ENCODE measurements around the gene GARIN5B. TPM values are rescaled to one million over a fixed set of nuclear protein-coding genes. Genes with fewer than 3 reads are reported as not detected.

GARIN5B gene
- total RNA-seq, 1 experiment from 2014 or later = not detected

- H3K4me3 ChIP-seq (ENCODE audit: low read depth, low read length, poor library complexity, severe bottlenecking) = no peak overlapping the region
- H3K27ac ChIP-seq (ENCODE audit: low read depth, low read length, poor library complexity, severe bottlenecking) = no peak overlapping the region
- no peak for TF ChIP-seq EZH2 (IDR thresholded peaks at IDR 0.05; ENCODE audit: borderline replicate concordance, low read depth, low read length, poor library complexity, severe bottlenecking)
- no peak for TF ChIP-seq CTCF (conservative IDR thresholded peaks at IDR 0.05; ENCODE audit: low read depth, low read length)
- intact Hi-C loops (cut with micrococcal nuclease; ENCODE audit: unreplicated experiment) = no loop called here
- no peaks in the 10 kb centered on the region for H3K4me1 ChIP-seq (ENCODE audit: insufficient read depth, low read length, poor library complexity, severe bottlenecking)
- H3K36me3 ChIP-seq (ENCODE audit: insufficient read depth, low read length, poor library complexity, severe bottlenecking) = no peaks in the 10 kb centered on the region
- no peak for DNase-seq (ENCODE audit: low spot score)
- H3K9me3 ChIP-seq (ENCODE audit: low read depth, low read length, poor library complexity, severe bottlenecking) = no peaks in the 10 kb centered on the region
- H3K27me3 ChIP-seq (replicated peaks; ENCODE audit: insufficient read depth, low read depth, low read length, poor library complexity) = peaks cover 7% of the 10 kb centered on the region
- CTCF ChIA-PET = no interaction called here
- POLR2A ChIA-PET (ENCODE audit: low non-redundant PET) = no interaction called here
- BruUV-seq (replicated peaks) = no TSS peak
Observed at GRCh38 chr19:55365245-55365644, 2.2 kb upstream of the GARIN5B start.

GRCh38 chr19:55362174-55362989 lies 678 bp downstream of the GARIN5B start:
- BruUV-seq (replicated peaks) = no TSS peak
- DNase-seq (ENCODE audit: low spot score) = no peak
- H3K4me3 ChIP-seq (ENCODE audit: low read depth, low read length, poor library complexity, severe bottlenecking) = no peak overlapping the region
- intact Hi-C loops (cut with micrococcal nuclease; ENCODE audit: unreplicated experiment) = no loop called here
- H3K27ac ChIP-seq (ENCODE audit: low read depth, low read length, poor library complexity, severe bottlenecking) = no peak overlapping the region
- H3K9me3 ChIP-seq (ENCODE audit: low read depth, low read length, poor library complexity, severe bottlenecking) = no peaks in the 10 kb centered on the region
- no peaks in the 10 kb centered on the region for H3K4me1 ChIP-seq (ENCODE audit: insufficient read depth, low read length, poor library complexity, severe bottlenecking)
- H3K27me3 ChIP-seq (replicated peaks; ENCODE audit: insufficient read depth, low read depth, low read length, poor library complexity) = no peaks in the 10 kb centered on the region
- CTCF ChIA-PET = no interaction called here
- no peak for TF ChIP-seq EZH2 (IDR thresholded peaks at IDR 0.05; ENCODE audit: borderline replicate concordance, low read depth, low read length, poor library complexity, severe bottlenecking)
- no peak for TF ChIP-seq CTCF (conservative IDR thresholded peaks at IDR 0.05; ENCODE audit: low read depth, low read length)
- POLR2A ChIA-PET (ENCODE audit: low non-redundant PET) = no interaction called here
- no peaks in the 10 kb centered on the region for H3K36me3 ChIP-seq (ENCODE audit: insufficient read depth, low read length, poor library complexity, severe bottlenecking)

DNA sequence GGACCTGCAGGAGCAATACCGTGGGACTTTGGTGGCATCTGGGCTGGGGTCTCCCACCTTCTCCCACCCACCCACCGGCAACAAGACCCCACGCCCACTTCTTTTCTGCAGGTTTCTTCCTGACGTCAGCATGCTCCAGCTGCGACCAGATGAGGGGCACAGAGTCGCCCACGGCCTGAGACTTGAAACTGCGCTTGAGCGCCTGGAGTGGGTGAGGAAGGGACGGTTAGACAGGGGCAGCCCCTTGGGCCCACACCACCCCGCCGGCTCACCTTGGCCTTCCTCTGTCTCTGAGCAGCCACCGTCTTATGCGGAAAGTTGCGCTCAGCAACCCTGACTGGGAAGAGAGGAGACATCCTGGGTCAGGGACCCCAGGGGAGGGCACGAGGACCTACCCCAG lies 2.2 kb downstream of the GARIN5B start:
- peaks cover under 1% of the 10 kb centered on the region for H3K27me3 ChIP-seq (replicated peaks; ENCODE audit: insufficient read depth, low read depth, low read length, poor library complexity)
- H3K4me1 ChIP-seq (ENCODE audit: insufficient read depth, low read length, poor library complexity, severe bottlenecking) = no peaks in the 10 kb centered on the region
- H3K36me3 ChIP-seq (ENCODE audit: insufficient read depth, low read length, poor library complexity, severe bottlenecking) = no peaks in the 10 kb centered on the region
- POLR2A ChIA-PET (ENCODE audit: low non-redundant PET) = no interaction called here
- no TSS peak for BruUV-seq (replicated peaks)
- no peak for DNase-seq (ENCODE audit: low spot score)
- CTCF ChIA-PET = no interaction called here
- H3K9me3 ChIP-seq (ENCODE audit: low read depth, low read length, poor library complexity, severe bottlenecking) = no peaks in the 10 kb centered on the region
- no peak overlapping the region for H3K4me3 ChIP-seq (ENCODE audit: low read depth, low read length, poor library complexity, severe bottlenecking)
- H3K27ac ChIP-seq (ENCODE audit: low read depth, low read length, poor library complexity, severe bottlenecking) = no peak overlapping the region
- intact Hi-C loops (cut with micrococcal nuclease; ENCODE audit: unreplicated experiment) = no loop called here
- TF ChIP-seq EZH2 (IDR thresholded peaks at IDR 0.05; ENCODE audit: borderline replicate concordance, low read depth, low read length, poor library complexity, severe bottlenecking) (no peak), CTCF (conservative IDR thresholded peaks at IDR 0.05; ENCODE audit: low read depth, low read length) (no peak)
